Dermis microvascular lymphatic vessel endothelial cell (primary cell): Measurements from ENCODE around the gene EYS. TPM values are rescaled to one million over a fixed set of nuclear protein-coding genes. Genes with fewer than 3 reads are reported as not detected.
"Not testable (repeated sequence)": the region's sequence is repeated elsewhere in the genome, so short reads cannot be mapped to it uniquely, and the experiment has no call there.

Source experiments
- DNase-seq, 2 donors: peaks; one replicate each; pipeline versions ENCODE4 v3.0.0 to v3.0.0-alpha.2; 2010; ENCODE audit warnings: low read depth in 2 of 2
- total RNA-seq: library from RNA; depleted of rRNA; stranded (reverse); fragments of >200 nt; gene quantifications from 2 replicates; pipeline ENCODE4 v1.2.1, GENCODE V29; 2014

EYS gene
- total RNA-seq, 1 donor from 2014 or later, result 0.13 TPM

DNA sequence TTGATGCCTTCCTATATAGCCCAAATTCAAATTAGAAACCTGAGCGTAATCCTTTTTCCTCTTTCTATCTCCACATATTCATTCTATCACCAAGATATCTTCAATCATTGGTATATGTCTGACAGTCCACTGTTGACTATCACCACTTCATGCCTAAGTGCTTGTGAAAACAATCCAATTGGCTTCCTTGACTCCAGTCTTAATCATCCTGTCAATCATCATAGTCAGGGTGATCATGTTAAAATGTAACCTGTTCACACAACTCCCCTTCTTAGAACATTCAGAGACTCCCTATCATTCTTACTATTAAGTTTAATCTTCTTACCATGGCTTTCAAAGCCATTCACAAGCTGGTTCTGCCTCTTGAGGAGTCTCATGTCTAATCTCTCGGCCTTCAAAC, 1454.8 kb downstream of the EYS start:
- DNase-seq, result no peak

DNA sequence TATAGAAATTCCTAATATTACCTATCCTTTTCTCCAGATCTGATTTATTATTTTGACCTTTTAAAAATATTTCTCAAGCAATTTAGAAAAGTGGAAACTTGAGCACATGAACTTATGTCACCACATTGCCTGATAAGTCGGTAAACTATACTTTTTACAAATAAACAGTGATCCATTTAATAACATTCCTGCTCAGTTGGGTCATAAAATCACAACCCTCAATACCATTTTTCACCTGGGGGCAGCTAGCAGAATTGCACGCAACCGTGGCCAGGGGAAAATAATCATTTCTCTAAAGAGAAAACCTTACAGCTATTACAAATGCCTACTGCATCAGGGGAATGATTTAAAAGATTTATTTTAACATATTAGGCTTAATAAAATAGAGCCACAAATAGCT, 1456.9 kb downstream of the EYS start:
- no peak for DNase-seq

DNA sequence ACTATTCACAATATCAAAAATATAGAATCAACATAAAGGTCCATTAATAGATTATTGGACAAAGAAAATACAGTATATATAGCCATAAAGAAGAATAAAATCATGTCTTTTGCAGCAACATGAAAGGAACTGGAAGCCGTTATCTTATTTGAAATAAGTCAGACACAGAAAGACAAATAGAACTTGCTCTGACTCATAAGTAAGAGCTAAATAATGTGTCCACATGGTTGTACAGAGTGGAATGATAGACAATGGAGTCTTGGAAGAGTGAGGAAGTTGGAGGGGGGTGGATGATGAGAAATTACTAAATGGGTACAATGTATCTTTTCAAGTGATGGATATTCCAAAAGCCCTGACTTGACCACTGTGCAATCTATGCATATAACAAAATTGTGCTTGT, 1457.9 kb downstream of the EYS start:
- no peak for DNase-seq

DNA sequence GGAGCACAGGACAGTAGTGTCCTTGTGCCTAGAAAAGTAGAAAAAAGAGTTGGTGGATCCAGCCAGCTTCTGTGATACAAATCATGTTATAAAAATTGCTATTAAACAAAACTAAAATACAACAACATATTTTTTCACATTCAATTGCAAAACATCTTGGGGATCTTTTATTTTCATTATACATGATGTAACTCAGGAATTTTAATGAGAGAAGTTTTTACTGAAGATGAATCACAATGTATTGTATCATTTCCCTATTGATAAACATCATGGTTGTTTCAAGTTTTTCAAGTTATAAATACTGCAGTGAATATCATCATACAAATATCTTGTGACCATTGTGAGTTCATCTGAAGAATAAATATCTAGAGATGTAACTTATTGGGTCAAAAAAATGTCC, 1463.4 kb downstream of the EYS start:
- no peak for DNase-seq

DNA sequence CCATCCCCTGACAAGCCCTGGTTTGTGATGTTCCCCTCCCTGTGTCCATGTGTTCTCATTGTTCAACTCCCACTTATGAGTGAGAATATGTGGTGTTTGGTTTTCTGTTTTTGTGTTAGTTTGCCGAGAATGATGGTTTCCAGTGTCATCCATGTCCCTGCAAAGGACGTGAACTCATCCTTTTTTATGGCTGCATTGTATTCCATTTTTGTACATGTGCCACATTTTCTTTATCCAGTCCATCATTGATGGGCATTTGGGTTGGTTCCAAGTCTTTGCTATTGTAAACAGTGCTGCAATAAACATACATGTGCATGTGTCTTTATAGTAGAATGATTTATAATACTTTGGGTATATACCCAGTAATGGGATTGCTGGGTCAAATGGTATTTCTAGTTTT, 1468.1 kb downstream of the EYS start:
- DNase-seq, result not testable (repeated sequence)

DNA sequence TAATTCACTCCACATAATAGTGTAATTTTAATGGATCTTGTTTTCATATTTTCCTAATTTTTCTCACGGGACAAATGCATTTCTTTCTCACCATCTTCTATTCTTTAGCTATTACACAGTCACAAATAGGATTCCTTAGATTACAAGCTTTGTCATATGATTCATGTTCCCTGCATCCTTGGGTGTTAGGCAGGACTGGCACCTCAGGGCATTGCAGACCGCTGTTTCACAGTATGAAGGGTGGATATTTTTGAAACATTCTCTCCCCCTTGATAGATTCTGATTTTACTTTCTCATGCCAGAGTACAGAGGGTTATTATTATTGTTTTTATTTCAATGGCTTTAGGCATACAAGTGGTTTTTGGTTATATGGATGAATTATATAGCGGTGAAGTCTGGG, 1469.0 kb downstream of the EYS start:
- no peak for DNase-seq

DNA sequence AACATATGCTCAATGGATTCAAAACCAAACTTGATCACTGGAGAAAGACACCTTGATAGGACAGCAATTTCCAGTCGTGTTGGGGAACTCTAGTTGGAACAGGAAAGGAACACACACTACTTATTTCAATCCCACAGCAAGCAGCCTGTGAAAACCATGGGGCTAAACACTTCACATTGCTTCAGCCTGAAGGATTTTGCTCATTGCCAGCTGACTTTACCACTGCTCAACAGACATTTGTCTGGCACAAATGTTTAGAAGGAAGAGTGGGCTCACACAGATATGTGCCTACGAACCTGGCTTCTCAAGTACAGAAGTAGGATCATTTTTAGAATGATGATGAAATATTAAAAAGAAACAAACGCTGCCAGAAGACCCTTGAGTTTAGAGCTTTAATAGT, 1473.3 kb downstream of the EYS start:
- DNase-seq, result no peak

DNA sequence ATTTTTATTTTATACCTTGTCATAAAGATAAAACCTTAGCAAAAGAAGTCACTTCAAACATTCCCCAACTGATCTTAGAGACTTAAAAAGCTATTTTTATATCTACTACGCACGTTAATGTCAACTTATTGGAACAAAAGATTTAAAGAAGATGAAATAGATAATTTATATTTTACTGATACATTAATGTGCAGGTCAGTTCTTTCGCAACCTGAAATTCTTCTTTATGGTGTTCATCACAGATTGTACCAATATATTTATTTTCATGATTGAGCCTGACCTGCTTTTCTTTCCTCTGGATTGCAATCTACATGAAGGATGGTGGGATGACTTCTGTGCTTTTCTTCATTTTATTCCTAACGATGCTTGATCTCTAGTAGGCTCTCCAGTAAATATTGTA, 1475.1 kb downstream of the EYS start:
- DNase-seq, result no peak

DNA sequence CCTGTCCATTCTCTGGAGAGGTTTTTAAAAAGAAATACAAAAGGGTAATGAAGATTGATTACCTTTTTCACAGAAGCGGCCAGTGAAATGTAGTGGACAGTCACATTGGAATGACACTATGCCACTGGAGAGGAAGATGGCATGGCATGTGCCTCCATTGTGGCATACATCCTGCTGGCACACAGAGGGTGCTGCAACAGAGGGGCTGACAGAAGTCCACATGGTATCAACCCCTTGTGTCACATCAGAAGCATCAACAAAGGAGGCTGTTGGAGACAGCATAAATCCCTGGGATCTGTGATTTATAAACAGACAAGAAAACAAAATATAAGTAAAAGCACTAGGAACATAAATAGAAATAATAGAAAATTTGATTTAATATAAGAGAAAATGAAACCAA, 1476.5 kb downstream of the EYS start:
- no peak for DNase-seq

DNA sequence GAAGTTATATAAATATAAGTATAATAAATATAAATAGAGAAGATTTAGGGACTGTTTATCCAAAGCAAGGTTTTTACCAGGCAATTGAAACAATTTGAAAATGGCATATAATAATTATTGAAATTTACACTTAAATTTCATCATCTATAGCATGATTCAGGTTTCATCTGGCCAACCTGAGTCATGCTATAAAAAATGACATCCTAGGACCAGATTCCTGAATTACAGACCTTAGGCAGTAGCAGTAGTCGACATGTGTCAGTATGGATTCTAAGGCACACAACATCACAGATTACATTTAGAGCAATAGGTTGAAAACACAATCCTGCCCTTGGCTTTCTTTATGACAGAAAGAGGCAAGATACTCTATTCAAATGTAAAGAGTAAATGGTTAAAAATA, 1479.2 kb downstream of the EYS start:
- no peak for DNase-seq

DNA sequence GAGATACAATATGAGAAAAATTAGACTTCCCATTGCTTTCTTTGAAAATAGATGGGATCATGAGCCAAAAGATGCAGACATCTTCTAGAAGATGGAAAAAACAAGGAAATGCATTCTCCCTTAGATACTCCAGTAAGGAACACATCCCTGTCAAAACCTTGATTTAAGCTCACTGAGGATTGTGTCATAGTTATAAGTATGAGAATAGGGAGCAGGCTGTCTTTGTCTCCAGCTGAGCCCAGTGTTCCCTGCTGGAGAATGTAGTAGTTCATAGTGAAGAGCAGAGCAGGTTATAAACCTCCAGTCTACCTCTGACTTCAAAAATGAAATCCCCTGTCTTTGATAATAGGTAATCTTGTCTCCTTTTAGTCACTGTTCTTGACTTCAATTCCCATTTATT, 1481.5 kb downstream of the EYS start:
- no peak for DNase-seq

DNA sequence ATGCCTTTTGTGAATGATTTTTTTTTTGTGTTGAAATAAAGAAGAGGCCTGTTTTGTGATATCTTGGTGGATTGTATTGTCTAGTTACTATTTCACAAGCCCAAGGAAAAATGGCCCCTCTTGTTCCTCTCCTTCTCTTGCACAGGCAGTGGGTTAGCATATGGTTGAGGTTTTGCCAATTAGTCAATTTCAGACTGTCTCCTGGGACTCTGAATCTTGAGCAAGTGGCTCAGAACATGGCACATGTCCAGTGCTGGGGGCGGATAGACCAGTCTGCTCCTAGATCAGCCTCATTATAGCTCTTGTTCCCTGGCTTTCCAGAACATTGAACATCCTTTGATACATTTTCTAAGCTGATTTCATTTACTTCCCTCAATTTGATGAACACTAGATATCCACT, 1482.2 kb downstream of the EYS start:
- no peak for DNase-seq

DNA sequence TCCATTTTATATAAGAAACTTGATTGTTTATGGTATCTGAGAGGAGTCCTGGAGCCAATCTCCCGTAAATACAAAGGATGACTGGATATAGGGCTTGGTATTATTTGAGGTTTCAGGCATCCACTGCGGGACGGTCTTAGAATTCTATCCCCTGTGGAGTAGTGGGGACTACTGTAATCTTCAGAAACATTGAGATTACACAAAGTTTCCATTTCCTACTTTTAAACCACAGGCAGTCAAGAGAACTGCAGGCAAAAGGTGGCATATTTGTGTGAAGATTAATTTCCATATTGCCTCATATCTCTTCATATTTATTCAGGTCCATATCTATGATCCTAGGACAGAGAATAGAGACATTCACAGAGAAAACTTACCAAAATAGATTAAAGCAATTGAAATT, 1485.2 kb downstream of the EYS start:
- no peak for DNase-seq

DNA sequence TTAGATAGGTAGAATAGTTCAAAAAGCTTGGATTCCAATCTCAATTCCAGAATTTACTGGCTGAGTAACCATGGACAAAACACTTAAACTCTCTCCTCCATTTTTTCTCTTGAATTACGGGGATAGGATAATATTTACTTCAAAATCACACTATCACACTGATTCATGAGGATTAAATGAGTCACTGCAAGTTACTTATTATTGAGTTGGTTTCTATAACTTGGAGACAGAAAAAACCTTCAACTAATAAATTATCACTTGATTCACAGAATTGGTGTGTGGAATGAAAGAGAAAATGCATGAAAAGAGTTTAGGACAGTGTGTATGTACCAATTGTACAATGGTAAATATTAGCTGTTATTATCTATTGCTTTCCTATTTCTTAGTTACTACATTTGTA, 1486.2 kb downstream of the EYS start:
- no peak for DNase-seq

DNA sequence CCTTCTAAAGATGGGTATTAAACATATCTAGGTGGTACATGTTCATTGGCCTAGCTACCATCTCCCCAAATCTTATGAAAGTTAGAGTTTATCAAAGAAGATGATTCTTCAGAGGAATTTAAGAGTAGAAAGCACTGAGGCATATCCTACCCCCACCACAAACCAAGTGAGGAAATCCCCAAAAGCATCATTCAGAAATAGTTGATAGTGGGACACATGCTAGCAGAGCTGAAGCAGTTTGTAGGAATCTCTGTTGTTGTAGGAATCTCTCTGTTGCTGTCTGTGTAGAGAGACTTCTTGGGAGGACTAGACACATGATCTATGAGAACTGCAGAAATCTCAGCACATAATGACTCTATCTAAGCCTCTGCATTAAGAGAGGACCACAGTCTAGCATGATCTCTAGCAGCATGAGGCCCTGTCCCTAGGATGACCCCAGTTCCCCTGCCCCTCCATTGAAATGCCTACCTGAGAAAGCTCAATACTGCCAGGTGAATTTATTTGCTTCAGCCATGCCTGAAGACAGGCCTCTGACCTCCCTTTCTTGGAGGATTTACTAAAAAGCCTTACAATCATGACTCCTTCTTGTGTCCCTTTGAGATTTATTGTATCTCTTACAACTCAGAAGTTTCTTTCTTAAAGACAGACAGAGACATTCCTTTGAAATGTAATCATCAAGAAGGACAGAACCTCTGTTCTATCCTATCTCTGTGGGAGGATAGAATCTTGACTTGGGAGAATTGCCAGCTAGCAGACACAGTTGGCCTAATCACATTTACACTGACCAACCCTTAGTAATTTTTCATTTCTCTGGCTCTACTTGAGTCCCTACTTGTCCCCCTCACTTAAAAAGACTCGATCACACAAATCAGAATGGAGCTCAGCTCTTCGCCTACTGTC, 1489.1 kb downstream of the EYS start:
- no peak for DNase-seq

DNA sequence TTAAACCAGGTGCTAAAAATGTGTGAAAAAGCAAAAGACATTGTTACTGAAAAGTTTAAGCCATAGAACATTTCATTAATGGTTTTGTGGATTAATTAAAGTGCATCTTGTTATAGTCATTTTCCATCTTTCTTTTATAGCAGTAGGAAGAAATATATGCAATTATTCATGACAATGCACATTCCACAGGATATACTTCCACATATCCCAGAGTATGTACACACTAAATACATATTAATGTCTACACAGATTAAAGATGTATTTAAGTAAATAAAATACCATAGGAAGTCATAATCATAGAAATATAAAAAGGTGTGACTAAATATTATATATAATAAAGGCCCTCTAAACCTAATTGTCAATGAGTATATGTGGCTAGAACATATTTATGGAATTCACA, 1492.7 kb downstream of the EYS start:
- no peak for DNase-seq

DNA sequence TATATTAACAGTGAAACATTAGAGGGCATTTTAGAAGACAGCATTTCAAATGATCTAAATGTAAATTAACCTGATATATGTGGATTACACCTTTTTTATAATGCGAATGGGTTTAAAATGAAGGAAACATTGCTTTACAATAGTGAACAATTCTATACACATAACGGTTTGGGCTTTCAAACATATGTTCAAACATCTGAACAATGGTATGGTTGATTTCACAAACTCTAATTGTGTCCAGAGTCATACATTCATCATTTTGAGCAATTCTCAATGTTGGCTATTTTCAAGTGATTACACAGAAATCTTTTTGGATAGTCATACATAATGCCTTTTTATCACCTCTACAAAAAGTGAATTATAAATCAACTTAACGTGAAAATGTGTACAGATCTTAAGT, 1493.3 kb downstream of the EYS start:
- DNase-seq, result no peak

DNA sequence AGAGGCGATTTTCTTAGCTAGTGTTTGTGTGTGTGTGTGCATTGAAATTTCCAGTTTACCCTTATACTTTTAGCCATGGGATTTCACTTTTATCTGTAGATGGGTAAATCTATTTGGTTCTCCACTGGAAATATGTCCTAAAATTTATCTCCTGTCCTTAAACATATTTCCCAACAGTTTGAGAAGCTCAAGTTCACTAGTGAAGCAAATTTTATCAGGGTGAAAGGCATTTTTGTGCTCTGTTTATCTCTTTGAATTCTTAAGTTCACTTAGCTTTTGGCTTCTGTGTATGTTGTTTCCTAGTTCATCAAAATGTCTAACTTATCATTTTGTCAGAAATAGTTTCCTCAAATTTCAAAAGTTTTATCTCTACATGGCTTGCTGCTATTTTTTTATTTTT, 1509.8 kb downstream of the EYS start:
- DNase-seq, result no peak

DNA sequence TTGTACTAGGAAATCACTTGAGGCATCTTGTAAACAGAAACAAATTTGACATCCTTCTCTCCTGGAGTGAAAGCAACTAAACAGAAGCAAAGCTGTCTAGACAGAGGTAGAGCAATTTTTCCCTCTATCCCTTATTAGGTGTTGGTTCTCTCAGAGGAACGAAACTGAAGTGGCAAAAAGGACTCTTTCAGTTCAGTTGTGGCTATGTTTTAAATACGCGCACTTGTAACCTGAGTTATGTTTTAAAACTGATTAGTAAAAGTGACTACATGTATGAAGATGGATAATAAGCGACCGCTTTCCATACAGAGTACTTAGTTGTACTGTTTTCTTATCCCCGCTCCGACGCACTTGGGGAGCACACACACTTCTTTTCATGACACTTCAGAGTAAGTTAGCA, 1520.4 kb downstream of the EYS start:
- no peak for DNase-seq

DNA sequence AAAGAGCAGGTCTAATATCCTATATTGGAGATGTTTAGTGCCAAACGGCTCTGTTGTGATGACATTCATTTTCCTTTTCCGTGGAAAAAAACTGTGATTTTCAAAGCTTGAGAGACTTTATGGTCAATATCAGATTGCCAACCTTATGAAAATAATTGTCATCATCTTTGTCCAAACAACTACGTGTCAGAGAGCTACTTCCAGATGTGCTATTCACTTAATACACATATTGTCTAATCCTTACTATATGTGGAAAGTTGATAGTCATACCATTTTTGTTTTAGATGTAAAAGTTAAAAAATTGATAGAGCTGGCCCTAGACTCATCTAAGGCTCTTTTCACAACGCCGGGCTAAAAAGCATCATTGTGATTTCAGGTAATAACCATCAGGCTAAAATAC, 1521.4 kb downstream of the EYS start:
- DNase-seq, result no peak

DNA sequence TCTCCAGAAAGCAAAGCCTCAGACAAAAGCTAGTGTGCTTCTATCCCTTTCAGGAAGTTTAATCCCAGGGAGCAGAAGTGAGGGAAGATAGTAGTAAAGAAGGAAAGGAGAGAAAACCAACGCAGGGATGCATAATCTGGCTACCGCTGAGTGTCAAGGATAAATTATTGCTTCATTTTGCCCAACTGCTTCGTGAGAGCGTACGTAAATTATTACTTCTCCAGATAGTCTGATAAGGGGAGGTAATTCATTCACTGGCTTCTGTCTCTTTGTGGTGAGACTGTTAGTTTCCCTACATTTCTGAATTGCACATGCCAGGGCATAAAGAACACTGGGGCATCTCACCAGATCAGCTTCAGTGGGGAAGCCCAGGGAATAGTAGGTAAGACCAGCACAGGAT, 1531.7 kb downstream of the EYS start:
- no peak for DNase-seq

DNA sequence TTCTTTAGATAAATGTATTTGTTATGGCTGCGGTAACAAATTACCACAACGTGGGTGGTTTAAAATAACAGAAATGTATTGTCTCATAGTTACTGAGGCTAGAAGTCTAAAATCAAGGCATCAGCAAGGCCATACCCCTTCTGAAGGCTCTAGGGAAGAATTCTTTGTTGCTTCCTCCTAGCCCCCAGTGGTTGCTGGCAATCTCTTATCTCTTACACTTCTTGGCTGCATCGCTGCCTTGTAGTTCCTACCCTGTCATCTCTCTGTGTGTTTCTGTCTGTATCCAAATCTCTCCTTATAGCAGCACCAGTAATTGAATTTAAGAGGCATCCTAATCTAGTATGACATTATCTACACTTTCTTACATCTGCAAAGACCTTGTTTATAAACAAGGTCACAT, 1536.7 kb downstream of the EYS start:
- DNase-seq, result no peak

DNA sequence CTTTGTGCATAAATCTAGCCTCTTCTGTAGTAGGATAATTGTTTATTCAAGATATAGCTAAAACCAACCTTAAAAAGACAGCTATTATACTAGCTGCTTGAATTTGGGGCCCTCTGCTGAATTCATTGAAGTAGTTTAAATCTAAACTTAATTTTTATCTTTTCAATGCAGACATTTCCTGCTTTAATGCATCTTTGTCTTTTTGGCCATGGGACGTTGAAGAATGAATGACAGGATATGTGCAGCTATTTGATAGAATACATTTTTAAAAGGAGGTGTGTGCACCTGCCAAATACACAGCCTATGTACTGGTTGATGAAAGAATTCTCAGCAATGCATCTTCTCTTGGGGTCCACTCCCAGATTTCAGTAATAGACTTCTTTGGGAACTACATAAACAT, 1546.5 kb downstream of the EYS start:
- no peak for DNase-seq

DNA sequence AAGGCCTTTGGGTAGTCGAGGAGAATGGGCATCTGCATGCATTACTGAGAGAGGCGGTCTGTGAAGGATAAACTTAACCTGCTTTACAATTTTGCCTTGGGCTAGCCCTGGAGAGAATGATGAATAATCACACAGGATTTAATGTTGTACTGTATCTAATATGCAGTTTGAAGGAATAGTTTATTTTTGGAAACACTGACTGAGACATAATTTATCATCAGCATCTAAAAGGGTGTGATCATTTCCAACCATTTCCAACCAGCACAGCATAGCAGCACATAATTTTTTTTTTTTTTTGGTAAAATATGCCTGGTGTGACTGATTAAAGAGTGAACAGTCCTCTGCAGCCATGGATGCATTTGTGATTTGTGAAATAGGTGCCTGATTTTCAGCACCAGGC, 1552.0 kb downstream of the EYS start:
- DNase-seq, result no peak
